HepG2 (cell line): Measurements from ENCODE around the gene DCPS. TPM values are rescaled to one million over a fixed set of nuclear protein-coding genes. Genes with fewer than 3 reads are reported as not detected.

Experiments used
- ARID3A ChIP-seq: IDR thresholded peaks from 2 replicates; pipeline ENCODE4 v1.6.1; 2012; ENCODE audit warnings: low read depth, low read length, improper control_type of control experiment
- ARNTL ChIP-seq: sonication (generic); formaldehyde crosslinking; IDR thresholded peaks from 2 replicates; pipeline ENCODE4 v1.4.0; 2020; ENCODE audit warnings: mild to moderate bottlenecking, missing genetic modification reagents
- ATF4 ChIP-seq, 2 experiments: fragments of 450-650 bp in 1 of 2; sonication (generic) in 1 of 2; formaldehyde crosslinking; IDR thresholded peaks; 2 replicates each; pipeline versions ENCODE4 v1.5.0 to v1.8.0; 2020 to 2022; ENCODE audit warnings: mild to moderate bottlenecking in 1 of 2, missing genetic modification reagents in 1 of 2
- DNMT1 ChIP-seq: sonication (generic); formaldehyde crosslinking; IDR thresholded peaks from 2 replicates; pipeline ENCODE4 v1.5.1; 2020; ENCODE audit warnings: mild to moderate bottlenecking, missing genetic modification reagents
- EP300 ChIP-seq, 3 experiments: sonication (generic) in 1 of 3; formaldehyde crosslinking in 1 of 3; IDR thresholded peaks; 2 replicates each; pipeline versions ENCODE4 v1.5.1 to v1.6.1; 2011 to 2020; ENCODE audit warnings: low read depth in 2 of 3, low read length in 2 of 3, borderline replicate concordance in 1 of 3, improper control_type of control experiment in 1 of 3, mild to moderate bottlenecking in 1 of 3, missing genetic modification reagents in 1 of 3, moderate library complexity in 1 of 3
- HDAC1 ChIP-seq: sonication (generic); formaldehyde crosslinking; IDR thresholded peaks from 2 replicates; pipeline ENCODE4 v1.5.1; 2020; ENCODE audit warnings: mild to moderate bottlenecking, missing genetic modification reagents
- KLF11 ChIP-seq: IDR thresholded peaks from 2 replicates; pipeline ENCODE4 v1.6.1; 2016; ENCODE audit warnings: missing compliant biosample characterization
- NFE2L1 ChIP-seq: sonication (generic); formaldehyde crosslinking; IDR thresholded peaks from 2 replicates; pipeline ENCODE4 v1.4.0; 2020; ENCODE audit warnings: missing genetic modification reagents, mild to moderate bottlenecking, borderline replicate concordance
- SAFB2 ChIP-seq: sonication (generic); formaldehyde crosslinking; IDR thresholded peaks from 2 replicates; pipeline ENCODE4 v1.5.1; 2020; ENCODE audit warnings: missing genetic modification reagents, low read depth, mild to moderate bottlenecking, borderline replicate concordance
- SRY ChIP-seq: sonication (generic); formaldehyde crosslinking; IDR thresholded peaks from 2 replicates; pipeline ENCODE4 v1.8.0; 2022; ENCODE audit warnings: mild to moderate bottlenecking, missing genetic modification reagents
- ZBED4 ChIP-seq: sonication (generic); formaldehyde crosslinking; IDR thresholded peaks from 2 replicates; pipeline ENCODE4 v1.4.0; 2020; ENCODE audit warnings: missing genetic modification reagents, borderline replicate concordance
- ZMYM4 ChIP-seq: sonication (generic); formaldehyde crosslinking; IDR thresholded peaks from 2 replicates; pipeline ENCODE4 v1.8.1; 2023; ENCODE audit warnings: mild to moderate bottlenecking, missing genetic modification reagents
- ZNF598 ChIP-seq: sonication (generic); formaldehyde crosslinking; IDR thresholded peaks from 2 replicates; pipeline ENCODE4 v1.5.1; 2020; ENCODE audit warnings: mild to moderate bottlenecking, missing genetic modification reagents, borderline replicate concordance
- polyA plus RNA-seq, 8 experiments: library from polyadenylated mRNA; depleted of rRNA in 3 of 8; stranded (reverse) in 7 of 8; unstranded in 1 of 8; fragments of >200 nt; fragmentation: Illumina TruSeq in 4 of 8; extraction: Trizol in 4 of 8; gene quantifications; 2 replicates each; pipeline versions ENCODE4 v1.2.1 to v1.2.3, GENCODE V29; 2011 to 2016; ENCODE audit warnings: low read depth in 4 of 8, missing spikeins in 1 of 8, mixed read lengths in 1 of 8; ENCODE audit not compliant: insufficient read depth in 1 of 8
- total RNA-seq, 5 experiments: library from RNA; depleted of rRNA; stranded (reverse); fragments of >200 nt; fragmentation: Illumina TruSeq; extraction: Trizol; gene quantifications; 2 replicates each; pipeline ENCODE4 v1.2.3, GENCODE V29; 2016; ENCODE audit warnings: low read depth in 1 of 5
- TF ChIP-seq, protein P1 (sequence below): IDR thresholded peaks from 2 replicates; pipeline ENCODE4 v1.6.1; 2016; ENCODE audit warnings: control low read depth
- TF ChIP-seq, protein P2 (sequence below): sonication (generic); formaldehyde crosslinking; IDR thresholded peaks from 2 replicates; pipeline ENCODE4 v1.5.0; 2020; ENCODE audit warnings: missing genetic modification reagents, mild to moderate bottlenecking, borderline replicate concordance

DCPS gene
- total and polyA plus RNA-seq, 2 of the 13 experiments (the other 11 are each of a cell fraction or from before 2014, with no cell fraction given), result 21.9 to 22.5 TPM

DNA sequence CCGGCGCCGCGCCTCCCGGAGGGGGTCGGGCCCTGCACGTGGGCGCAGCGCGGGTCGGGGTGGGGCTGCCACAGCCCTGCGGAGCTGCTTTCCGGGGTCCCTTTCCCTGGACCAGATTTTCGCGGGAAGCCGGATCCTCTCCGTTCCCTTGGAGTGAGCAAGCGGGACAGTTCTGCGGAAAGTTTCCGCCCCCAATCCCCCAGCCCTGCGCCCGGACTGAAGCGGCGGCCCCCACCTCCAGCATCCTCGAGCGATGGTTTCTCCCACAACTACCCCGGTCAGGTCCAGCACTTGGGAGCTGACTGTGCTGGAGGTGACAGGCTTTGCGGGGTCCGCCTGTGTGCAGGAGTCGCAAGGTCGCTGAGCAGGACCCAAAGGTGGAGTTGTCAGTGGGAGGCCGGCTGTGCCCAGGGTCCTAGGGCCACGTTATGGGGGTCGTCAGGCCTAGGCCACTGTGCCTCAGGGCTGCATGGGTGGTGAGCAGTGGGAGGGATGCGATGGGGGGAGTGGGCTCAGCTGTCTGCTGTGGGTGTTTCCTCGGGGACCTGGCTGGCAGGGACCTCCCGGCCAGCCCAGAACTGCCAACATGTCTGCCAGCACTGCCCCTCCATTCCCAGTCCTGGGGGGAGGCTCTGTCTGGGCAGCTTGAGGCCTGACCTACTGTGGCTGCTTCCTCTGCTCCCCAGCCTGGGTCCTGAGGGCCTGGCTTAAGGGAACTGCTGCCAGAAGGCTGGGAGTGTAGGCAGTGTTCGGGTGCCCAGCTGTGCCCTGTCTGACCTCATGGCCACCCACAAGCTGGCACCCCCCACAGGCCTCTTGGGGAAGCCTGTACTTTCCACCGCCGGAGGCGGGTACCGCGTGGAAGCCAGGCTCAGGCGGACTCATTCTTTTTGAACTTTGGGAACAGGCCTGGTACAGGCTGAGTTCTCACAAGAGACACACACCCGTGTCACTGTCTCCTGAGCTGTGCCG lies 52.4 kb downstream of the DCPS start (continued):
- TF ChIP-seq ZBED4, result no peak
- TF ChIP-seq EP300 (IDR thresholded peaks at IDR 0.05; ENCODE audit: low read depth in 2 of 2, low read length in 2 of 2), result no peak
- TF ChIP-seq EP300 (CRISPR knock-in tag; IDR thresholded peaks at IDR 0.05; ENCODE audit: borderline replicate concordance), result no peak
- peak; percentile 9; the same call in 1 of the 2 replicates for TF ChIP-seq HDAC1
- TF ChIP-seq ARID3A, result no peak
- TF ChIP-seq NFE2L1, result no peak
- no peak for TF ChIP-seq KLF11 (CRISPR knock-in tag)
- no peak; a peak in 1 of 4 replicates for TF ChIP-seq ATF4 (CRISPR knock-in tag; IDR thresholded peaks at IDR 0.05)
- TF ChIP-seq ZNF598 (CRISPR knock-in tag), result peak; percentile 61; the same call in 1 of the 2 replicates
- 0 out of 2 replicates have a peak, but pooled peaks have one; percentile 53 for TF ChIP-seq SRY (CRISPR knock-in tag)
- TF ChIP-seq, protein P1, sequence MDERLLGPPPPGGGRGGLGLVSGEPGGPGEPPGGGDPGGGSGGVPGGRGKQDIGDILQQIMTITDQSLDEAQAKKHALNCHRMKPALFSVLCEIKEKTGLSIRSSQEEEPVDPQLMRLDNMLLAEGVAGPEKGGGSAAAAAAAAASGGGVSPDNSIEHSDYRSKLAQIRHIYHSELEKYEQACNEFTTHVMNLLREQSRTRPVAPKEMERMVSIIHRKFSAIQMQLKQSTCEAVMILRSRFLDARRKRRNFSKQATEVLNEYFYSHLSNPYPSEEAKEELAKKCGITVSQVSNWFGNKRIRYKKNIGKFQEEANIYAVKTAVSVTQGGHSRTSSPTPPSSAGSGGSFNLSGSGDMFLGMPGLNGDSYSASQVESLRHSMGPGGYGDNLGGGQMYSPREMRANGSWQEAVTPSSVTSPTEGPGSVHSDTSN (CRISPR knock-in tag), result no peak
- TF ChIP-seq ZMYM4, result no peak
- TF ChIP-seq ARNTL (CRISPR knock-in tag), result 0 out of 2 replicates have a peak, but pooled peaks have one; percentile 16
- 0 out of 2 replicates have a peak, but pooled peaks have one; percentile 27 for TF ChIP-seq SAFB2 (CRISPR knock-in tag)
- TF ChIP-seq, protein P2, sequence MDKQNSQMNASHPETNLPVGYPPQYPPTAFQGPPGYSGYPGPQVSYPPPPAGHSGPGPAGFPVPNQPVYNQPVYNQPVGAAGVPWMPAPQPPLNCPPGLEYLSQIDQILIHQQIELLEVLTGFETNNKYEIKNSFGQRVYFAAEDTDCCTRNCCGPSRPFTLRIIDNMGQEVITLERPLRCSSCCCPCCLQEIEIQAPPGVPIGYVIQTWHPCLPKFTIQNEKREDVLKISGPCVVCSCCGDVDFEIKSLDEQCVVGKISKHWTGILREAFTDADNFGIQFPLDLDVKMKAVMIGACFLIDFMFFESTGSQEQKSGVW (CRISPR knock-in tag), result no peak
- TF ChIP-seq DNMT1, result no peak
